ENCODE measurements around the gene CES3.
"Not testable (repeated sequence)": the region's sequence is repeated elsewhere in the genome, so short reads cannot be mapped to it uniquely, and the experiment has no call there.

The CES3 gene

DNA sequence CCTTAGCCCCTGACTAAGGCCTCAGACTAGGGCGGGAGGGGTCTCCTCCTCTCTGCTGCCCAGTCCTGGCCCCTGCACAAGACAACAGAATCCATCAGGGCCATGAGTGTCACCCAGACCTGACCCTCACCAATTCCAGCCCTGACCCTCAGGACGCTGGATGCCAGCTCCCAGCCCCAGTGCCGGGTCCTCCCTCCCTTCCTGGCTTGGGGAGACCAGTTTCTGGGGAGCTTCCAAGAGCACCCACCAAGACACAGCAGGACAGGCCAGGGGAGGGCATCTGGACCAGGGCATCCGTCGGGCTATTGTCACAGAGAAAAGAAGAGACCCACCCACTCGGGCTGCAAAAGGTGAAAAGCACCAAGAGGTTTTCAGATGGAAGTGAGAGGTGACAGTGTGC, 12.7 kb downstream of the CES3 start:
- no peak for FAIRE-seq

DNA sequence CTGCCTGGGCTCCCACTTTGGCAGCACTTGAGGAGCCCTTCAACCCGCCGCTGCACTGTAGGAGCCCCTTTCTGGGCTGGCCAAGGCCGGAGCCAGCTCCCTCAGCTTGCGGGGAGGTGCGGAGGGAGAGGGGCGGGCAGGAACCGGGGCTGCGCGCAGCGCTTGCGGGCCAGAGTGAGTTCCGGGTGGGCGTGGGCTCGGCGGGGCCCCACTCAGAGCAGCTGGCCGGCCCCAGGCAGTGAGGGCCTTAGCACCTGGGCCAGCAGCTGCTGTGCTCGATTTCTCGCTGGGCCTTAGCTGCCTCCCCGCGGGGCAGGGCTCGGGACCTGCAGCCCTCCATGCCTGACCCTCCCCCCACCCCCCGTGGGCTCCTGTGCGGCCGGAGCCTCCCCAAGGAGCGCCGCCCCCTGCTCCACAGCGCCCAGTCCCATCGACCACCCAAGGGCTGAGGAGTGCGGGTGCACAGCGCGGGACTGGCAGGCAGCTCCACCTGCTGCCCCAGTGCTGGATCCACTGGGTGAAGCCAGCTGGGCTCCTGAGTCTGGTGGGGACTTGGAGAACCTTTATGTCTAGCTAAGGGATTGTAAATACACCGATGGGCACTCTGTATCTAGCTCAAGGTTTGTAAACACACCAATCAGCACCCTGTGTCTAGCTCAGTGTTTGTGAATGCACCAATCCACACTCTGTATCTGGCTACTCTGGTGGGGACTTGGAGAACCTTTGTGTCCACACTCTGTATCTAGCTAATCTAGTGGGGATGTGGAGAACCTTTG, 13.3 kb downstream of the CES3 start:
- not testable (repeated sequence) for FAIRE-seq

DNA sequence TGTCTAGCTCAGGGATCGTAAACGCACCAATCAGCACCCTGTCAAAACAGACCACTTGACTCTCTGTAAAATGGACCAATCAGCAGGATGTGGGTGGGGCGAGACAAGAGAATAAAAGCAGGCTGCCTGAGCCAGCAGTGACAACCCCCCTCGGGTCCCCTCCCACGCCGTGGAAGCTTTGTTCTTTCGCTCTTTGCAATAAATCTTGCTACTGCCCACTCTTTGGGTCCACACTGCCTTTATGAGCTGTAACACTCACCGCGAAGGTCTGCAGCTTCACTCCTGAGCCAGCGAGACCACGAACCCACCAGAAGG, 13.8 kb downstream of the CES3 start:
- not testable (repeated sequence) for FAIRE-seq

GRCh38 chr16:66975302-66975893, 14.3 kb downstream of the CES3 start:
- FAIRE-seq: no peak

- FAIRE-seq: no peak
These were observed 15.7 kb downstream of the CES3 start for GRCh38 chr16:66976746-66977145.

DNA sequence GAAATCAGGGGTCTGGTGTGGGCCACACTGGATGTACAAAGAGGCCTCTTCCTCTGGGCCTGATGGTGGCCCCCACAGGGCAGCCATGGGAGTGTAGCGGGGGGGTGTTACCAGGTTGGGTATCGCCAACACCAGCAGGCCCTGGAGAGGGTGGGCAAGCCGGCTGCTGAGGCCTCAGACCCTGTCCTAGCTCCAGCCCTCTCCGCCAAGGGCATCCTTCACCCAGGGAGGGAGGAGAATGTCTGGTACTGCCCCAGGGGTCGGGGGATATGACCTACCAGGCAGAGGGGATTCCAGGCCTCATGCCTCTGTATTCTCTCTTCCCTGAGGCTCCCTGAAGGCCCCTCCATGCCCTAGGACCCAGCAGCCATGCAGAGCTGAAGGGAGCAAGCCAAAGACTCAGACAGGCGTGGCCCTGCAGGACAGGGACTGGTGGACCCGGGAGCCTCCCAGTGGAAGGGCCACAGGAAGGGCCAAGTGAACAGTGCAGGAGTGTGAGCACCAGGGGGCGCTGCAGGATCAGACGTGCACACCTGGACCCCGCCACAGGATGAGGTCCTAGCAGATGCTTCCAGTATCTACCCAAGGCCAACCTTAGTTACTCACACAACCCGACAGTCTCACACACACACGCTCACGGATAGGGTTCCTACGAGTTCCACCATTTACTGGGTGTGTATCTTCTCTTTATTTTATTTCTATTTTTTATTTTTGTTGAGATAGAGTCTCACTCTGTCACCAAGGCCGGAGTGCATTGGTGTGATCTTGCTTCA, 16.5 kb downstream of the CES3 start:
- no peak for FAIRE-seq

GRCh38 chr16:66979011-66979717, 18.1 kb downstream of the CES3 start:
- FAIRE-seq: no peak

- FAIRE-seq: no peak
These were observed 22.0 kb downstream of the CES3 start for GRCh38 chr16:66983033-66983432.

DNA sequence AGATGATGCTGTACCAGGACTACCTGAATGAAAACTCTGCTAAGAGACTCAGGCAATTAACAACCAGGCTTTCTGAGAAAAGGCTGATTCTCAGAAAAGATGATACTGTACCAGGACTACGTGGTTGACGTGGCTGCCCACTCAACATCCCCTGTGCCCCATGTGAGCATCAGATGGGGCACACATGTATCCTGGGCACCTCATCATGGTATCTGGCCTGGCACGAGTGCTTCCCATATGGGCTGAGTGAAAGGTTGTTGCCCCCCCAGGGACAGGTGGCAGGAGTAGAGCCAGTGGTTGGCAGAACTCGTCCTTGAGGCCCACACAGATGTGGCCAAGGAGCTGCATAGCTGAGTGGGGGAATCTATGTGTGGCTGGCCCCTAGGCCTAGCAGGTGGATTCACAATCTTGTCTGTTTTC, 23.8 kb downstream of the CES3 start:
- FAIRE-seq: no peak

GRCh38 chr16:66986559-66986958, 25.5 kb downstream of the CES3 start:
- FAIRE-seq: no peak

GRCh38 chr16:66988197-66988788, 27.2 kb downstream of the CES3 start, which contains the start of gene CES4A:
TSS of gene CES4A (plus strand) at chr16:66988589. CDS start at chr16:66988773, 184 bp downstream.
- no peak for FAIRE-seq

DNA sequence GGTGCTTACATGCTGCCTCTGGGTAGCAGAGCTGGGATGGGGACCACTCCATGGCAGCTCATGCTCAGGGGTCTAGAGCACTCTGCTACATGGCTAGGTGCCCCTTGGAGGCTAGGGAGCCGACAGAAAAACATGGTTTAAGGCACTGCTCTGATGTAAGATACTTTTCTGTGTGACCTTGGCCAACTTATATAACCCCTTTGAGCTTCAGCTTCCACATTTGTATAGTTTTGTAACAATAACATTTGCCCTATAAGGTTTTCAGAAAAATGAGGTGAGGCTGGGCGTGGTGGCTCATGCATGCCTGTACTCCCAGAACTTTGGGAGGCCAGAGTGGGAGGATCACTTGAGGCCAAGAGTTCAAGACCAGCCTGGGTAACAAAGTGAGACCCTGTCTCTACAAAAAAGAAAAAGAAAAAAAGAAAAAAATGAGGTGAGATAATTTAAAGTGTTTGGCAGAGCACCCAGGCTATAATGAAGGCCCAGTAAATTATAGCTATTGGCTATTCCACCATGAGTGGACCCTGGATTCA, 30.5 kb downstream of the CES3 start:
- FAIRE-seq: no peak

GRCh38 chr16:66993558-66993957, 32.5 kb downstream of the CES3 start:
- FAIRE-seq: not testable (repeated sequence)

DNA sequence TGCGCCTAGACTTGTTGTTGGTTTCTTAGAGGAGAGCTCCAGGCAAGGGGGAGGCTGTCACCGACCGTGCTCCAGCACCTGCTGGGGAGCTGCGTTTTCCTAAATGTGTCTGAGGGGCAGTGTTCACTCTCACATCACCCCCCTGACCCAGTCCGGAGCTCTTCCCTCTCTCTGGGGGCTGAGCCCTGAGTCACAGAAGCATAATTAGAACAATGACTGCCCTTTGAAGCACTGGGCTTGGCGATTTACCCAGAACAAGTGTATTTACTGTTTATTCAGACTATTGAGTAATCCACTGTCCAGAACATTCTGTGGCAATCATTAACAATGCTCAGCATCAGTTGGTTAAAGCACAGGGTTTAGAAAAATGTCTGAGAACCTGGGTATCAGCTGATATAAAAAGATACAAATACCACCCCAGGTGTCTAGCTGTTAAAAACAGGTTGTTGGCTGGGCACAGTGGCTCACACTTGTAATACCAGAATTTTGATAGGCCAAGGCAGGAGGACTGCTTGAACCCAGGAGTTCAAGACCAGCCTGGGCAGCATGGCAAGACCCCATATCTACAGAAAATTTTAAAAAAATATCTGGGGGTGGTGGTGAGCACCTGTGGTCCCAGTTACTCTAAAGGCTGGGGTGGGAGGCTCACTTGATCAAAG, 35.4 kb downstream of the CES3 start:
- no peak for FAIRE-seq

GRCh38 chr16:66996983-66997358, 35.9 kb downstream of the CES3 start:
- no peak for FAIRE-seq

DNA sequence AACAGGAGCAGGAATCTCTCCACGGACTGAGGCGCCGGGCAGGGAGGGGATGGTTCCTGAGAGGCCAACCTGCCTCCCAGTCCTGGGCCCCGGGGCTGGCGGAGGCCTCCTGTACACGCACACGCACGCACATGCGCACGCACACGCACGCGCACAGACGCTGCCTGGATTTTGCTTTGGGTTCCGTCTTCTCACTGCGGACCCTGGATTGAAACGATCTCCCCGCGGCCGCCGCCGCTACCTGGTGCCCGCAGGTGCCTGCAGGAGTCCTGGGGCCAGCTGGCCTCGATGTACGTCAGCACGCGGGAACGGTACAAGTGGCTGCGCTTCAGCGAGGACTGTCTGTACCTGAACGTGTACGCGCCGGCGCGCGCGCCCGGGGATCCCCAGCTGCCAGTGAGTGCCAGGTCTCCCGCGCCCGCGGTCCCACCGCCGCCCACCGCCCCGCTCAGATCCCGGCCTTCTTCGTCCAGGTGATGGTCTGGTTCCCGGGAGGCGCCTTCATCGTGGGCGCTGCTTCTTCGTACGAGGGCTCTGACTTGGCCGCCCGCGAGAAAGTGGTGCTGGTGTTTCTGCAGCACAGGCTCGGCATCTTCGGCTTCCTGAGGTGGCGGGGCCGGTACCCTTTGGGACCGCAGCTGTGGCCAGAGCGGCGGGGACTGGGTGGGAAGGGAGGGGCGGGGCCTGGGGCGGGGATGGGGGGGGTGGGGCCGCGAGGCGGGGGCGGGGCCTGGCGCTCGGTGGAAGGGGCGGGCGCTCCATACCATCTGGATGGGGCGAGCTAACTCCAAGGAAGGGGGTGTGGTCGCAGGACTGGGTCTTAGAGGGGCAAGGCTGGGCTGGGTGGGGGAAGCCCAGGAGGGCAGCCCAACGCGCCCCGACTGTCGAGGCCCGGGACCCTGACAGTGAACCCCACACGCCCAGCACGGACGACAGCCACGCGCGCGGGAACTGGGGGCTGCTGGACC, 39.6 kb downstream of the CES3 start:
- no peak for FAIRE-seq

- FAIRE-seq: no peak
These were observed 40.7 kb downstream of the CES3 start for GRCh38 chr16:67001726-67002125.

- FAIRE-seq: no peak
These were observed 46.0 kb downstream of the CES3 start for GRCh38 chr16:67006930-67007658.

- FAIRE-seq: no peak
These were observed 48.1 kb downstream of the CES3 start for GRCh38 chr16:67009158-67009557.

GRCh38 chr16:67011274-67011673, 50.2 kb downstream of the CES3 start:
- no peak for FAIRE-seq
